Transverse colon (tissue), 4 donors: ENCODE data around the gene NLGN1. TPM values are rescaled to one million over a fixed set of nuclear protein-coding genes. Genes with fewer than 3 reads are reported as not detected.
A peak's percentile ranks its signal among the peaks of the same experiment; 100 is the strongest.
"Not testable (repeated sequence)": the region's sequence is repeated elsewhere in the genome, so short reads cannot be mapped to it uniquely, and the experiment has no call there.

ENCODE experiments used
- DNase-seq: peaks from one replicate; pipeline ENCODE4 v3.0.0-alpha.2; 2019
- H3K27ac ChIP-seq, 4 donors: fragments of 200-600 bp; sonication (generic); 2 replicates each; pipeline ENCODE4 v1.5.1; 2016 to 2018; ENCODE audit warnings: inconsistent platforms in 4 of 4
- H3K27me3 ChIP-seq: fragments of 200-600 bp; sonication (generic); 2 replicates; pipeline ENCODE4 v1.5.1; 2017; ENCODE audit warnings: inconsistent platforms
- H3K36me3 ChIP-seq, 4 donors: fragments of 200-600 bp; sonication (generic); 2 replicates each; pipeline ENCODE4 v1.5.1; 2017 to 2019; ENCODE audit warnings: inconsistent platforms in 4 of 4
- H3K4me1 ChIP-seq, 4 donors: fragments of 200-600 bp; sonication (generic); 2 replicates each; pipeline ENCODE4 v1.5.1; 2017 to 2020; ENCODE audit warnings: inconsistent platforms in 4 of 4
- H3K4me3 ChIP-seq, 4 donors: fragments of 200-600 bp; sonication (generic); 1 replicate in 1 of 4; 2 replicates in 3 of 4; pipeline versions ENCODE4 v1.5.1 to v1.6.1; 2017 to 2019; ENCODE audit warnings: inconsistent platforms in 4 of 4
- H3K9me3 ChIP-seq, 2 donors: fragments of 200-600 bp; sonication (generic); 2 replicates each; pipeline ENCODE4 v1.5.1; 2017 to 2019; ENCODE audit warnings: inconsistent platforms in 2 of 2
- EP300 ChIP-seq: sonication (generic); formaldehyde crosslinking; IDR thresholded peaks from one replicate; pipeline ENCODE4 v1.6.1; 2017; ENCODE audit warnings: antibody characterized with exemption, low read depth
- POLR2A ChIP-seq: fragments of 450-650 bp; IDR thresholded peaks from one replicate; pipeline ENCODE4 v1.6.1; 2016; ENCODE audit warnings: antibody characterized with exemption, mild to moderate bottlenecking, moderate library complexity
- POLR2AphosphoS5 ChIP-seq, 3 donors: sonication (generic); formaldehyde crosslinking; IDR thresholded peaks; one replicate each; pipeline ENCODE4 v1.6.1; 2016; ENCODE audit warnings: antibody characterized with exemption in 3 of 3
- WGBS, 2 donors: methylation state at CpG; one replicate each; pipeline ENCODE4 v1.1.5; 2018; ENCODE audit warnings: low coverage in 1 of 2; 5-methylcytosine and 5-hydroxymethylcytosine counted together
- in situ Hi-C, 4 donors: fragments of 200-750 bp; cut with MboI; loops; one replicate each; pipeline versions ENCODE4 v1.15.0 to v1.15.1; 2017; ENCODE audit warnings: low sequenced_read_pairs in 3 of 4, low pct_ligation_motif_present in 1 of 4, low pct_unique_long_range_greater_than_20kb in 1 of 4
- intact Hi-C: fragments of 100-400 bp; cut with DNase I; formaldehyde crosslinking; loops from one replicate; pipeline ENCODE4 v1.15.1; 2023; ENCODE audit warnings: low total_unique reads
- total RNA-seq, 4 donors: library from RNA; depleted of rRNA; stranded (reverse); fragments of >200 nt; gene quantifications; one replicate each; pipeline ENCODE4 v1.1.0, GENCODE V29; 2016
- TF ChIP-seq, protein P1 (sequence below), 5 experiments: fragments of 200-600 bp in 3 of 5; fragments of 450-650 bp in 2 of 5; sonication (generic) in 3 of 5; IDR thresholded peaks; 1 replicate in 2 of 5; 2 replicates in 3 of 5; pipeline ENCODE4 v1.5.1; 2016 to 2017; ENCODE audit warnings: antibody characterized with exemption in 5 of 5, inconsistent platforms in 3 of 5, mild to moderate bottlenecking in 2 of 5, moderate library complexity in 1 of 5

NLGN1 gene
- 1 to 10 TPM in 2 of 4 donors, under 1 TPM in 1, not detected in 1; 0.40 to 5.2 (median 1.9) TPM for total RNA-seq

DNA sequence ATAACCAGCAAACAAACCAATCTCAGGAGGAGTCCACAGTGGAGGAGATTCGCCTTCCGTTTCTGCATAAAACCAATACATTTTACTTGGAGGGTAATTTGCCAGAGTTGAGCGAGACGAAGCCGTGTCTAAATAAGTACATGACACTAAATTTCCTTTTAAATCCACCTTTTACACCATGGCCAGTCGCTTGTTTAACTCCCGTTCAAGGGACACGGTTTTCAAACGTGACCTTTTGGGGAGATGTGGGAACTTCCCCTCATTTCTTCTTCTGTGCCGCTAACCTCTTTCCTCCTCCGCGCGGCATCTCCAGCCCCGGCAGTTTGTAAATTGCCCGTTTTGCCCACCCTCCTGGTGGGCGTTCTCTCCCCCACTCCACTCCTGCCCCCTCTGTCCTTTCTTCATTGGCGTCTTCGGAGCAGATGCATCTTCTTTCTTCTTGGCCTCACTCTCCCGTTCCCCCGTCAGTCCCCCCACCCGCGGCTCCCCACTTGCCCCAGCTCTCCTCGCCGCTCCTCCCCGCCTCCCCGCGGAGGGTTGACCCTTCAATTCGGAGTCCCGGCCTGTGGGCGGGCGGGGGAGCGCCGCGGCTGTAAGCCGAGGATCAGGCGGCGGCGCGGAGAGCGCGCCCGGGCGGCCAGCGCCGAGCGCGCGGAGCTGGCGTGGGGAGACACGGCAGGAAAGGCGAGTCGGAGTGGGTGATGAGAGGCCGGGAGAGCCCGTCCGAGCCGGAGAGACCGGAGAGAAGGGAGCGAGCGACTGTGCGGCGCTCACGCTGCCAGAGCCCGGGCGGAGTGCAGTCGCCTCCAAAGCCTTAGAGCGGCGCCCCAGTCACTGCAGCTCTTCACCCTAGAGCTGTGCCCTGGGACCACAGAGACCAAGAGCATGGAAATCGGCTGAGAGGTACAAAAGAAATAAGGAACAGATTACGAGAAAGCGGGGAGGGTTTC lies at the start of gene NLGN1:
Gene NLGN1, plus strand, starts transcription at position 584 of the 950 bp plus-strand sequence.
- in situ Hi-C loops (loop anchor here in 1 of 4 donors (25.0 kb wide), 1 partner anchor 165 kb away; no protein-coding TSS in a partner anchor), intact Hi-C loops (no loop called here)
- Histone ChIP-seq H3K9me3 (no peaks in the 10 kb centered on the region), H3K4me1 (peaks cover 0 to 37% (median 8%) of the 10 kb centered on the region in 4 donors), H3K4me3 (peak within 1 kb of the TSS; percentile 27 to 78 (median 47)), H3K36me3 (no peaks in the 10 kb centered on the region), H3K27me3 (peaks cover 66% of the 10 kb centered on the region), H3K27ac (peak within 1 kb of the TSS; percentile 76 to 85 (median 82))
- DNase-seq = peak; percentile 38
- peak in 1 of 3 donors; percentile 7 for TF ChIP-seq POLR2AphosphoS5 (IDR thresholded peaks at IDR 0.05)
- TF ChIP-seq, protein P1, sequence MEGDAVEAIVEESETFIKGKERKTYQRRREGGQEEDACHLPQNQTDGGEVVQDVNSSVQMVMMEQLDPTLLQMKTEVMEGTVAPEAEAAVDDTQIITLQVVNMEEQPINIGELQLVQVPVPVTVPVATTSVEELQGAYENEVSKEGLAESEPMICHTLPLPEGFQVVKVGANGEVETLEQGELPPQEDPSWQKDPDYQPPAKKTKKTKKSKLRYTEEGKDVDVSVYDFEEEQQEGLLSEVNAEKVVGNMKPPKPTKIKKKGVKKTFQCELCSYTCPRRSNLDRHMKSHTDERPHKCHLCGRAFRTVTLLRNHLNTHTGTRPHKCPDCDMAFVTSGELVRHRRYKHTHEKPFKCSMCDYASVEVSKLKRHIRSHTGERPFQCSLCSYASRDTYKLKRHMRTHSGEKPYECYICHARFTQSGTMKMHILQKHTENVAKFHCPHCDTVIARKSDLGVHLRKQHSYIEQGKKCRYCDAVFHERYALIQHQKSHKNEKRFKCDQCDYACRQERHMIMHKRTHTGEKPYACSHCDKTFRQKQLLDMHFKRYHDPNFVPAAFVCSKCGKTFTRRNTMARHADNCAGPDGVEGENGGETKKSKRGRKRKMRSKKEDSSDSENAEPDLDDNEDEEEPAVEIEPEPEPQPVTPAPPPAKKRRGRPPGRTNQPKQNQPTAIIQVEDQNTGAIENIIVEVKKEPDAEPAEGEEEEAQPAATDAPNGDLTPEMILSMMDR (IDR thresholded peaks at IDR 0.05) = peak in 2 of 5 experiments; percentile 7 to 22
- no peak for TF ChIP-seq EP300
- TF ChIP-seq POLR2A = no peak
- WGBS, 2 donors = 5 to 7% methylated on average over 15 to 70 of the region's 70 CpGs

GRCh38 chr3:173351886-173352285 lies 45.7 kb upstream of the NLGN1 start:
- Histone ChIP-seq H3K9me3 (no peaks in the 10 kb centered on the region), H3K4me3 (no peak overlapping the region), H3K27me3 (no peaks in the 10 kb centered on the region), H3K27ac (no peak overlapping the region), H3K4me1 (no peaks in the 10 kb centered on the region), H3K36me3 (no peaks in the 10 kb centered on the region)
- TF ChIP-seq, protein P1 (IDR thresholded peaks at IDR 0.05) = no peak
- TF ChIP-seq POLR2AphosphoS5 (IDR thresholded peaks at IDR 0.05) (no peak), EP300 (no peak), POLR2A (no peak)
- intact Hi-C loops (no loop called here), in situ Hi-C loops (no loop called here)
- DNase-seq = no peak

DNA sequence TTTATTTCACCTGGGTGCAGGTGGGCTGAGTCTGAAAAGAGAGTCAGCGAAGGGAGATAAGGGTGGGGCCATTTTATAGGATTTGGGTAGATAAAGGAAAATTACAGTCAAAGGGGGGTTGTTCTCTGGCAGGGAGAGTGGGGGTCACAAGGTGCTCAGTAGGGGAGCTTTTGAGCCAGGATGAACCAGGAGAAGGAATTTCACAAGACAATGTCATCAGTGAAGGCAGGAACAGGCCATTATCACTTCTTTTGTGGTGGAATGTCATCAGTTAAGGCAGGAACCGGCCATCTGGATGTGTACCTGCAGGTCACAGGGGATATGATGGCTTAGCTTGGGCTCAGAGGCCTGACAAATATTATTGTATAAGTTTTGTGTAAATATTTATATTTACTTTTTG lies 44.4 kb upstream of the NLGN1 start:
- 47 to 60% methylated on average over 2 of the region's 2 CpGs for WGBS, 2 donors
- in situ Hi-C loops, H3K4me3 ChIP-seq, DNase-seq, H3K36me3 ChIP-seq, H3K27ac ChIP-seq, H3K4me1 ChIP-seq, intact Hi-C loops, H3K9me3 ChIP-seq, H3K27me3 ChIP-seq: not testable (repeated sequence)

DNA sequence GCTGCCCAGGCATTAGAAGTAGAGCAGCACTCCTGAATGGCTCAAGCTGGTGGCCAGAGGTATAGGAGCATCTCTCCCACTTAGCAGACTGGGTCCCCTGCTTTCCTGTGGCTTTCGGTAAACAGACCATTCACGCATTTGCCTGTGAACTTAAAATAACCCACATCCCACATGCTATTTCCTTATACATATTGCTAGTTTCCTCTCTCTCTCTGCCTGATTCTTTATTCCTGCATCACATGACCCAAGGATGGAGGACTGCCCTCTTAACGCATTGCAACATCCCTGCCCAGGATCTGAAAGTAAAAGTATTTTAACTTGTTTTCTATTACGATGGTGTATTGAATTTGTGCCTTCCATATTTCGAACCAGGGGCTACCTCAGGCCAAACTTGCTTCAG lies 43.4 kb upstream of the NLGN1 start:
- no peaks in the 10 kb centered on the region for H3K36me3 ChIP-seq
- DNase-seq = no peak
- H3K27ac ChIP-seq = no peak overlapping the region
- H3K4me3 ChIP-seq = no peak overlapping the region
- no peaks in the 10 kb centered on the region for H3K4me1 ChIP-seq
- in situ Hi-C loops (no loop called here), intact Hi-C loops (no loop called here)
- H3K9me3 ChIP-seq = no peaks in the 10 kb centered on the region
- H3K27me3 ChIP-seq = no peaks in the 10 kb centered on the region
- no peak for TF ChIP-seq POLR2AphosphoS5 (IDR thresholded peaks at IDR 0.05)
- TF ChIP-seq, protein P1 (IDR thresholded peaks at IDR 0.05) = no peak
- TF ChIP-seq EP300 = no peak
- no peak for TF ChIP-seq POLR2A
- WGBS, 2 donors = 66 to 84% methylated on average over 5 of the region's 5 CpGs
